K562 (cell line): ENCODE data around the gene RTL10. TPM values are rescaled to one million over a fixed set of nuclear protein-coding genes. Genes with fewer than 3 reads are reported as not detected.

Experiments
- ATAC-seq: fragments of 200-7000 bp; cut with Tn5 transposase; 3 replicates; pipeline ENCODE4 v1.9.1; 2020; ENCODE audit warnings: moderate library complexity
- BruUV-seq: library from RNA; stranded (reverse); fragments of 400-500 nt; replicated peaks from 2 replicates; lab custom pipeline; 2021; lab: Mats Ljungman, UMichigan
- CTCF ChIA-PET: fragments of 300-600 bp; formaldehyde crosslinking; extraction: SDS; loops from one replicate; lab custom pipeline; 2021; ENCODE audit warnings: low intra/inter-chr PET ratio; lab: Yijun Ruan, JAX
- POLR2A ChIA-PET: fragments of 300-600, 350-650 bp; sonication (Branson Sonifier 250); formaldehyde crosslinking; extraction: SDS; loops from one replicate; lab custom pipeline; 2021; ENCODE audit warnings: antibody characterized with exemption, inconsistent platforms; lab: Yijun Ruan, JAX
- DNase-seq, 4 experiments: peaks; one replicate each; pipeline versions ENCODE4 v3.0.0 to v3.0.0-alpha.2; 2011 to 2018; ENCODE audit warnings: low spot score in 3 of 4, mixed read lengths in 3 of 4; ENCODE audit errors: extremely low read depth in 1 of 4
- FAIRE-seq: peaks from 2 replicates; lab custom pipeline; 2011; peaks lifted over from hg19 to GRCh38; lab: Jason Lieb, UNC
- H2AFZ ChIP-seq: 2 replicates; pipeline ENCODE4 v1.6.0; 2011; ENCODE audit warnings: low read depth, low read length, control low read depth, inconsistent platforms
- H3K27ac ChIP-seq: fragments of 200-600 bp; 3 replicates; pipeline ENCODE4 v1.8.0; 2011; ENCODE audit warnings: low read depth, mild to moderate bottlenecking, control low read depth, inconsistent platforms, low read length, moderate library complexity, mixed read lengths; ENCODE audit errors: extremely low read depth
- H3K27me3 ChIP-seq, 2 experiments: fragments of 300-600 bp in 1 of 2; 2 replicates in 1 of 2; 3 replicates in 1 of 2; pipeline versions ENCODE4 v1.6.0 to v1.8.0; 2011; ENCODE audit warnings: inconsistent platforms in 2 of 2, low read length in 2 of 2, mild to moderate bottlenecking in 1 of 2, mixed read lengths in 1 of 2, moderate library complexity in 1 of 2; ENCODE audit not compliant: control insufficient read depth in 2 of 2, insufficient read depth in 2 of 2
- H3K36me3 ChIP-seq: fragments of 300-600 bp; 3 replicates; pipeline ENCODE4 v1.8.0; 2011; ENCODE audit warnings: mild to moderate bottlenecking, low read length, inconsistent platforms; ENCODE audit not compliant: control insufficient read depth, insufficient read depth
- H3K4me1 ChIP-seq, 2 experiments: fragments of 200-600 bp in 1 of 2; replicated peaks in 1 of 2; 2 replicates in 1 of 2; 3 replicates in 1 of 2; pipeline versions ENCODE4 v1.5.1 to v1.8.0; 2011; ENCODE audit warnings: inconsistent platforms in 2 of 2, low read length in 2 of 2, mild to moderate bottlenecking in 1 of 2, mixed read lengths in 1 of 2, moderate library complexity in 1 of 2; ENCODE audit not compliant: control insufficient read depth in 2 of 2, insufficient read depth in 2 of 2
- H3K4me2 ChIP-seq: 2 replicates; pipeline ENCODE4 v1.6.1; 2011; ENCODE audit warnings: low read length, control low read depth, inconsistent platforms, mixed read lengths; ENCODE audit not compliant: insufficient read depth
- H3K4me3 ChIP-seq: fragments of 200-600 bp; sonication (generic), shearing (Covaris generic); 2 replicates; pipeline ENCODE4 v1.5.1; 2016; ENCODE audit warnings: control low read depth, inconsistent platforms
- H3K79me2 ChIP-seq: fragments of 200-600 bp; 3 replicates; pipeline ENCODE4 v1.8.0; 2011; ENCODE audit warnings: low read length, inconsistent platforms; ENCODE audit not compliant: control insufficient read depth, insufficient read depth
- H3K9ac ChIP-seq, 2 experiments: 2 replicates each; pipeline versions ENCODE4 v1.6.0 to v1.6.1; 2011; ENCODE audit warnings: low read depth in 2 of 2, low read length in 2 of 2, control low read depth in 1 of 2, inconsistent platforms in 1 of 2, mild to moderate bottlenecking in 1 of 2, mixed read lengths in 1 of 2; ENCODE audit not compliant: insufficient read depth in 1 of 2
- H3K9me1 ChIP-seq: one replicate; pipeline ENCODE4 v1.6.0; 2011; ENCODE audit warnings: inconsistent platforms, mild to moderate bottlenecking, low read length, moderate library complexity; ENCODE audit not compliant: control insufficient read depth, insufficient read depth
- H3K9me3 ChIP-seq: replicated peaks from 2 replicates; pipeline ENCODE4 v1.5.1; 2011; ENCODE audit warnings: low read depth, low read length, inconsistent platforms; ENCODE audit not compliant: control insufficient read depth, insufficient read depth
- H4K20me1 ChIP-seq: replicated peaks from 2 replicates; pipeline ENCODE4 v1.6.1; 2011; ENCODE audit warnings: low read length, inconsistent platforms, mixed read lengths; ENCODE audit not compliant: control insufficient read depth, insufficient read depth
- GATA2 ChIP-seq: sonication (generic); formaldehyde crosslinking; IDR thresholded peaks from 2 replicates; pipeline ENCODE4 v1.4.0; 2020; ENCODE audit warnings: mild to moderate bottlenecking, missing genetic modification reagents
- PCBP2 ChIP-seq: fragments of 200-400 bp; formaldehyde crosslinking; IDR thresholded peaks from 2 replicates; pipeline ENCODE4 v1.6.1; 2018; ENCODE audit warnings: low read length, low read depth, mild to moderate bottlenecking, moderate library complexity; ENCODE audit not compliant: poor library complexity, severe bottlenecking
- RERE ChIP-seq: sonication (generic); formaldehyde crosslinking; IDR thresholded peaks from 2 replicates; pipeline ENCODE4 v1.8.0; 2023; ENCODE audit warnings: missing genetic modification reagents, mild to moderate bottlenecking, borderline replicate concordance
- SLC30A9 ChIP-seq: fragments of 250-450 bp; sonication (Bioruptor Pico); IDR thresholded peaks from 2 replicates; pipeline ENCODE4 v1.8.0; 2022; ENCODE audit warnings: mild to moderate bottlenecking, moderate library complexity
- TSHZ1 ChIP-seq: fragments of 250-450 bp; sonication (Bioruptor Pico); IDR thresholded peaks from 2 replicates; pipeline ENCODE4 v1.4.0; 2020; ENCODE audit warnings: mild to moderate bottlenecking, moderate library complexity
- U2AF2 ChIP-seq: fragments of 200-400 bp; formaldehyde crosslinking; optimal IDR thresholded peaks from 2 replicates; pipeline ENCODE3; 2017; ENCODE audit warnings: low read depth, mild to moderate bottlenecking, low read length
- WHSC1 ChIP-seq: IDR thresholded peaks from one replicate; pipeline ENCODE4 v1.6.1; 2012; ENCODE audit warnings: low read length, control low read depth, inconsistent platforms
- YY1 ChIP-seq, 3 experiments: IDR thresholded peaks; 2 replicates each; pipeline ENCODE4 v1.6.1; 2011; ENCODE audit warnings: low read length in 2 of 3, mild to moderate bottlenecking in 2 of 3, moderate library complexity in 2 of 3, borderline replicate concordance in 1 of 3, control low read depth in 1 of 3, low read depth in 1 of 3; ENCODE audit not compliant: insufficient read depth in 3 of 3, insufficient replicate concordance in 2 of 3, control insufficient read depth in 1 of 3, insufficient read length in 1 of 3; ENCODE audit errors: extremely low read depth in 1 of 3
- ZNF143 ChIP-seq: sonication (generic); formaldehyde crosslinking; IDR thresholded peaks from 2 replicates; pipeline ENCODE4 v1.9.0; 2022; ENCODE audit warnings: mild to moderate bottlenecking, missing genetic modification reagents
- ZNF274 ChIP-seq: IDR thresholded peaks from 2 replicates; pipeline ENCODE4 v1.6.1; 2011; ENCODE audit warnings: low read depth, mild to moderate bottlenecking, low read length, moderate library complexity, borderline replicate concordance
- ZSCAN29 ChIP-seq: fragments of 450-650 bp; IDR thresholded peaks from 2 replicates; pipeline ENCODE4 v1.6.1; 2017
- WGBS: fragments of 100-300 bp; shearing (Covaris generic); methylation state at CpG from one replicate; pipeline ENCODE4 v1.1.6; 2016; ENCODE audit warnings: low coverage, mixed read lengths; ENCODE audit not compliant: insufficient coverage; ENCODE audit errors: missing lambda C conversion rate; 5-methylcytosine and 5-hydroxymethylcytosine counted together
- in situ Hi-C: fragments of 300-500 bp; cut with MboI; formaldehyde crosslinking; loops from 4 replicates; pipeline ENCODE4 v1.15.0; 2018; ENCODE audit warnings: inconsistent platforms, mixed read lengths
- intact Hi-C: fragments of 100-400 bp; cut with micrococcal nuclease; formaldehyde crosslinking; loops from 2 replicates; pipeline ENCODE4 v1.14.2; 2022
- polyA plus RNA-seq, 8 experiments: library from polyadenylated mRNA; depleted of rRNA in 4 of 8; stranded (reverse) in 5 of 8; unstranded in 3 of 8; fragments of >200 nt; fragmentation: Nextera tagmentation in 2 of 8; fragmentation: Illumina TruSeq in 1 of 8; extraction: Ambion mirVana in 2 of 8; extraction: Trizol in 1 of 8; gene quantifications; 2 replicates each; pipeline versions ENCODE4 v1.2.1 to v1.2.3, GENCODE V29; 2011 to 2014; ENCODE audit warnings: inconsistent platforms in 1 of 8, missing spikeins in 1 of 8
- total RNA-seq, 7 experiments: library from RNA; depleted of rRNA in 6 of 7; stranded (reverse); fragments of >200 nt in 6 of 7; fragmentation: Illumina TruSeq in 2 of 7; extraction: Trizol in 2 of 7; gene quantifications; 2 replicates each; pipeline versions ENCODE4 v1.2.1 to v1.2.3, GENCODE V29; 2011 to 2021; ENCODE audit warnings: low replicate concordance in 1 of 7

Gene RTL10
- total and polyA plus RNA-seq, 9 of the 15 experiments (the other 6 are each of a cell fraction or from before 2014, with no cell fraction given): 19.8 to 75.5 (median 32.5) TPM

- ChIA-PET CTCF (no interaction called here), POLR2A (interaction anchor here (0.5 to 11.1 kb wide), 17 partner anchors 11 to 1049 kb away, joined by 3 to 141 read pairs (median 4); no protein-coding TSS in a partner anchor)
- peak overlapping the region in 1 of 2 experiments; percentile 65; a peak in 2 of 4 replicates for H3K9ac ChIP-seq
- in situ Hi-C loops (no loop called here), intact Hi-C loops (no loop called here)
- DNase-seq: no peak
- peaks cover 38% of the 10 kb centered on the region for H4K20me1 ChIP-seq
- no peak overlapping the region for H2AFZ ChIP-seq
- H3K27me3 ChIP-seq: no peaks in the 10 kb centered on the region
- no peak overlapping the region for H3K27ac ChIP-seq
- H3K4me2 ChIP-seq: no peak overlapping the region
- H3K4me3 ChIP-seq: no peak overlapping the region
- 48% methylated on average over 15 of the region's 15 CpGs for WGBS
- H3K9me3 ChIP-seq: no peaks in the 10 kb centered on the region
- H3K4me1 ChIP-seq: peaks cover 6 to 65% of the 10 kb centered on the region in 2 experiments
- no peaks in the 10 kb centered on the region for H3K79me2 ChIP-seq
- peak; percentile 3; the same call in 1 of the 3 replicates for ATAC-seq
- no peaks in the 10 kb centered on the region for H3K36me3 ChIP-seq
- no peak for FAIRE-seq
- BruUV-seq: no TSS peak
- H3K9me1 ChIP-seq: peaks cover 6% of the 10 kb centered on the region
- TF ChIP-seq ZSCAN29 (no peak), ZNF143 (no peak), ZNF274 (no peak), WHSC1 (no peak), U2AF2 (no peak), GATA2 (no peak), TSHZ1 (CRISPR knock-in tag) (no peak), YY1 (IDR thresholded peaks at IDR 0.05; ENCODE audit: borderline replicate concordance in 1 of 3, control insufficient read depth in 1 of 3, extremely low read depth in 1 of 3, insufficient read depth in 3 of 3, insufficient read length in 1 of 3, insufficient replicate concordance in 2 of 3, low read depth in 1 of 3, low read length in 2 of 3) (no peak), PCBP2 (no peak), RERE (CRISPR knock-in tag) (no peak), SLC30A9 (CRISPR knock-in tag) (no peak)
These were observed 31.3 kb upstream of the RTL10 start for GRCh38 chr22:19885841-19886592.
